ENCODE measurements around the gene TMC1.

The TMC1 gene

GRCh38 chr9:72526901-72527800 is 5.7 kb downstream of the TMC1 start:
- DNase-seq (ENCODE audit: low spot score), result no peak

GRCh38 chr9:72527801-72528195 is 6.4 kb downstream of the TMC1 start:
- DNase-seq (ENCODE audit: low spot score), result no peak

GRCh38 chr9:72529531-72529930 is 8.1 kb downstream of the TMC1 start:
- DNase-seq (ENCODE audit: low spot score), result no peak

- no peak for DNase-seq (ENCODE audit: low spot score)
These were observed 11.9 kb downstream of the TMC1 start for GRCh38 chr9:72533322-72533721.

GRCh38 chr9:72534931-72535330 is 13.5 kb downstream of the TMC1 start:
- no peak for DNase-seq (ENCODE audit: low spot score)

GRCh38 chr9:72537011-72537545 is 15.7 kb downstream of the TMC1 start:
- no peak for DNase-seq (ENCODE audit: low spot score)

- no peak for DNase-seq (ENCODE audit: low spot score)
These were observed 16.3 kb downstream of the TMC1 start for GRCh38 chr9:72537671-72538070.

- DNase-seq (ENCODE audit: low spot score), result no peak
These were observed 17.7 kb downstream of the TMC1 start for GRCh38 chr9:72538921-72539702.

GRCh38 chr9:72539824-72540347 is 18.5 kb downstream of the TMC1 start:
- DNase-seq (ENCODE audit: low spot score), result no peak

GRCh38 chr9:72540348-72540873 is 19.0 kb downstream of the TMC1 start:
- DNase-seq (ENCODE audit: low spot score), result no peak

GRCh38 chr9:72542537-72542833 is 21.1 kb downstream of the TMC1 start:
- DNase-seq (ENCODE audit: low spot score), result peak; percentile 28

GRCh38 chr9:72542917-72543316 is 21.5 kb downstream of the TMC1 start:
- no peak for DNase-seq (ENCODE audit: low spot score)

GRCh38 chr9:72551306-72551705 is 29.9 kb downstream of the TMC1 start:
- DNase-seq (ENCODE audit: low spot score), result no peak

- no peak for DNase-seq (ENCODE audit: low spot score)
These were observed 30.9 kb downstream of the TMC1 start for GRCh38 chr9:72552356-72552755.

GRCh38 chr9:72554221-72554641 is 32.8 kb downstream of the TMC1 start:
- DNase-seq (ENCODE audit: low spot score), result no peak

GRCh38 chr9:72557549-72557948 is 36.1 kb downstream of the TMC1 start:
- peak; percentile 64 for DNase-seq (ENCODE audit: low spot score)

GRCh38 chr9:72560086-72560485 is 38.7 kb downstream of the TMC1 start:
- DNase-seq (ENCODE audit: low spot score), result no peak

- DNase-seq (ENCODE audit: low spot score), result no peak
These were observed 42.4 kb downstream of the TMC1 start for GRCh38 chr9:72563806-72564205.

GRCh38 chr9:72564479-72565281 is 43.3 kb downstream of the TMC1 start:
- DNase-seq (ENCODE audit: low spot score), result no peak

GRCh38 chr9:72565535-72565934 is 44.1 kb downstream of the TMC1 start:
- no peak for DNase-seq (ENCODE audit: low spot score)

- no peak for DNase-seq (ENCODE audit: low spot score)
These were observed 52.9 kb downstream of the TMC1 start for GRCh38 chr9:72574156-72574810.

All from RKO (cell line).